ENCODE data around the gene ASL. TPM values are rescaled to one million over a fixed set of nuclear protein-coding genes. Genes with fewer than 3 reads are reported as not detected.

The ASL gene
- total and polyA plus RNA-seq, 8 donors, result 15.6 to 63.2 (median 25.6) TPM

DNA sequence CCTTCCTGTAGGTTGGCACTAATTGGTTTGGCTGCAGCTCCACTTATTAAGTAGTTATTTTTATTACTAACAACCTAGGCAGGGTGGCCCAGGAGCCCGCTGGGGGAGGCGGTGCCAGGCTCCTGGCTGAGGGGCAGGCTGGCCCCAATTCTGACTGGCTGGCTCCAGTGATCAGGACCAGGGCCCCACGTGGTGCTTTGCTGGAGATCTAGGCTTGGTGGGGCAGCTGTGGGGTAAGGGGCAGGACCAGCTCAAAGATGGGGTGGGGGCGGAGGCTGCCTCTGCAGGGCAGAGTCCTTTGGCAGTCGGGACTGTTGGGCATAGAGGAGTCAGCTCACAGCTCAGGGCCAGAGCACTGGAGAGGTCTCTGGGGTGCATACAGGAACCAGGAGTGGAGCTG, 2.4 kb downstream of the ASL start:
- no peaks in the 10 kb centered on the region for H3K27me3 ChIP-seq
- no peak for ATAC-seq
- 83 to 87% methylated on average over 5 of the region's 5 CpGs for WGBS, 2 donors
- peak in 1 of 6 donors; percentile 55 for DNase-seq
- H3K9me3 ChIP-seq, result no peaks in the 10 kb centered on the region
- no peaks in the 10 kb centered on the region for H3K36me3 ChIP-seq
- TF ChIP-seq, protein P1, sequence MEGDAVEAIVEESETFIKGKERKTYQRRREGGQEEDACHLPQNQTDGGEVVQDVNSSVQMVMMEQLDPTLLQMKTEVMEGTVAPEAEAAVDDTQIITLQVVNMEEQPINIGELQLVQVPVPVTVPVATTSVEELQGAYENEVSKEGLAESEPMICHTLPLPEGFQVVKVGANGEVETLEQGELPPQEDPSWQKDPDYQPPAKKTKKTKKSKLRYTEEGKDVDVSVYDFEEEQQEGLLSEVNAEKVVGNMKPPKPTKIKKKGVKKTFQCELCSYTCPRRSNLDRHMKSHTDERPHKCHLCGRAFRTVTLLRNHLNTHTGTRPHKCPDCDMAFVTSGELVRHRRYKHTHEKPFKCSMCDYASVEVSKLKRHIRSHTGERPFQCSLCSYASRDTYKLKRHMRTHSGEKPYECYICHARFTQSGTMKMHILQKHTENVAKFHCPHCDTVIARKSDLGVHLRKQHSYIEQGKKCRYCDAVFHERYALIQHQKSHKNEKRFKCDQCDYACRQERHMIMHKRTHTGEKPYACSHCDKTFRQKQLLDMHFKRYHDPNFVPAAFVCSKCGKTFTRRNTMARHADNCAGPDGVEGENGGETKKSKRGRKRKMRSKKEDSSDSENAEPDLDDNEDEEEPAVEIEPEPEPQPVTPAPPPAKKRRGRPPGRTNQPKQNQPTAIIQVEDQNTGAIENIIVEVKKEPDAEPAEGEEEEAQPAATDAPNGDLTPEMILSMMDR (IDR thresholded peaks at IDR 0.05), result no peak
- FAIRE-seq, result no peak
- H3K4me1 ChIP-seq, result peaks cover 0 to 7% (median 4%) of the 10 kb centered on the region in 3 donors
- no peak overlapping the region for H3K4me3 ChIP-seq
- H3K27ac ChIP-seq, result no peak overlapping the region
- intact Hi-C loops (cut with DNase I), result no loop called here

DNA sequence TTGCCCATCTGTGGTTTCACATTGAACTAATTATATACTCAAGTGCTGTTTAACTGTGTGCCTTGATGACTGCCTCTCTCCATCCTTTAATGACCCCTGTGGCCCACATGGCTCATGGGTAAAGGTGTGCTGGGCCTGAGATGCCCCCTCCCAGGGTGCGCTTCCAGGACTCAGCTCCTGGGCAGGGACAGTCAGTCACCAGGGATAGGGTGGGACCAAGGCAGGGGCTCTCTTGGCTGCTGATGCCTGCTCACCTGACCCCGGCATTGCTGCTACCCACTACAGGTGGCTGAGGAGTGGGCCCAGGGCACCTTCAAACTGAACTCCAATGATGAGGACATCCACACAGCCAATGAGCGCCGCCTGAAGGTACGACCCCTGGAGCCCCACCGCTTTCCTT, 6.5 kb downstream of the ASL start:
- ATAC-seq (no peak), DNase-seq (peak in 1 of 6 donors; percentile 38), FAIRE-seq (no peak)
- Histone ChIP-seq H3K27me3 (no peaks in the 10 kb centered on the region), H3K36me3 (no peaks in the 10 kb centered on the region), H3K4me1 (peaks cover 0 to 2% (median 0%) of the 10 kb centered on the region in 3 donors), H3K4me3 (no peak overlapping the region), H3K9me3 (no peaks in the 10 kb centered on the region), H3K27ac (no peak overlapping the region)
- WGBS, 2 donors, result 97% methylated on average over 6 of the region's 6 CpGs
- TF ChIP-seq, protein P1 (IDR thresholded peaks at IDR 0.05), result no peak
- intact Hi-C loops (cut with DNase I), result no loop called here

DNA sequence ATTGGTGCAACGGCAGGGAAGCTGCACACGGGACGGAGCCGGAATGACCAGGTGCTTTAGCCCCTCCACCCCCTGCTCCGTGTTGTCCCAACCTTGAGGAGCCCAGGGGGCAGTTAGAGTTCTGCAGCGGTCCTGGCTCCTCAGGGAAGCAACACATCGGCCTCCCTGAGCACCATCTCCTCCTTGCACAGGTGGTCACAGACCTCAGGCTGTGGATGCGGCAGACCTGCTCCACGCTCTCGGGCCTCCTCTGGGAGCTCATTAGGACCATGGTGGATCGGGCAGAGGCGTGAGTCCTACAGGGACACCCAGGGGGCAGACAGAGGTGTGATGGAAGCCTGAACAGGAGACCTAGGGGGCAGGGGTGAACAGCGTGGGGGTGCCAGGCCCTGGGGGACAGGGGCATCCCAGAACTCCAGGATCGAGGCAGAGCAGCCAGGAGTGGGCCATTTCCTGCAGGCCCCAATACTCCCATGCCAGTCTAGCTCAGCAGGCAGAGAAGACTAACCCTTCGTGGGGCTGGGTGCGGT, 7.3 kb downstream of the ASL start:
- Histone ChIP-seq H3K36me3 (no peaks in the 10 kb centered on the region), H3K27me3 (no peaks in the 10 kb centered on the region), H3K9me3 (no peaks in the 10 kb centered on the region), H3K27ac (no peak overlapping the region), H3K4me3 (no peak overlapping the region), H3K4me1 (no peaks in the 10 kb centered on the region)
- DNase-seq, result peak in 1 of 6 donors; percentile 53
- no peak for ATAC-seq
- WGBS, 2 donors, result 95 to 99% methylated on average over 13 to 16 of the region's 16 CpGs
- TF ChIP-seq, protein P1 (IDR thresholded peaks at IDR 0.05), result no peak
- intact Hi-C loops (cut with DNase I), result no loop called here
- FAIRE-seq, result no peak

DNA sequence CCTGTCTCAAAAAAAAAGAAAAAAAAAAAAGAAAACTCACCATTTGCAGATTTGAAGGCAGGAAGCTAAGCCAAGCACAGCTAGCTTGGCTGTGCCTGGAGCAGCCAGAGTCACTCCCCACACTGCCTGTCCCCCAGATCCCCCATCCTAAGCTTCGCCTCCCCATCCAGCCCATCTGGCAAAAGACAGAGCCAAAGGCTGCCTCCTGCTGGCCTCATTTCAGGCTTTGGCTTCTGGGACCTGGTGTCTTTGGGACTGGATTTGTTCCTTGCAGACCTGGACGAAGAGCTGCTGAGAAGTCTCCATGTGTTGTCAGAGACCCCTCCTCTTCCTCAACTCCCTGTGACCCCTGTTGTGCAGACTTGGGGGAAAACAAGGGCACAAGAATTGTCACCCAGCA, 8.1 kb downstream of the ASL start:
- intact Hi-C loops (cut with DNase I), result no loop called here
- no peaks in the 10 kb centered on the region for H3K36me3 ChIP-seq
- 91 to 96% methylated on average over 2 of the region's 2 CpGs for WGBS, 2 donors
- H3K27ac ChIP-seq, result no peak overlapping the region
- no peaks in the 10 kb centered on the region for H3K9me3 ChIP-seq
- FAIRE-seq (no peak), ATAC-seq (no peak), DNase-seq (peak in 1 of 6 donors; percentile 25)
- H3K27me3 ChIP-seq, result no peaks in the 10 kb centered on the region
- TF ChIP-seq, protein P1 (IDR thresholded peaks at IDR 0.05), result no peak
- H3K4me3 ChIP-seq, result no peak overlapping the region
- H3K4me1 ChIP-seq, result no peaks in the 10 kb centered on the region
